ENCODE data around the gene SCUBE1. TPM values are rescaled to one million over a fixed set of nuclear protein-coding genes. Genes with fewer than 3 reads are reported as not detected.

The SCUBE1 gene
- polyA plus RNA-seq, 1 of the 3 experiments (the other 2 are of a cell fraction) = 0.56 TPM

- Histone ChIP-seq H3K4me3 (ENCODE audit: low read depth in 2 of 2, low read length in 1 of 2) (no peak overlapping the region), H3K9me3 (no peaks in the 10 kb centered on the region), H3F3A (replicated peaks; ENCODE audit: insufficient read depth) (no peaks in the 10 kb centered on the region), H3K79me2 (ENCODE audit: insufficient read depth) (no peaks in the 10 kb centered on the region), H4K20me1 (ENCODE audit: insufficient read depth) (no peaks in the 10 kb centered on the region), H3K9me2 (no peaks in the 10 kb centered on the region), H3K4me2 (no peak overlapping the region), H3K27ac (ENCODE audit: low read depth in 2 of 2, low read length in 1 of 2) (no peak overlapping the region), H3K27me3 (ENCODE audit: insufficient read depth) (no peaks in the 10 kb centered on the region), H3K4me1 (ENCODE audit: control insufficient read depth in 1 of 2, insufficient read depth in 2 of 2, low read depth in 1 of 2, low read length in 1 of 2) (peaks cover 0 to 5% of the 10 kb centered on the region in 2 experiments; a peak in 1 of 4 replicates), H2AFZ (ENCODE audit: low read depth) (no peak overlapping the region), H3K36me3 (replicated peaks in 1 of 2; ENCODE audit: control insufficient read depth in 1 of 2, insufficient read depth in 2 of 2, low read length in 1 of 2) (no peaks in the 10 kb centered on the region), H3K9ac (no peak overlapping the region)
- CTCF ChIA-PET = no interaction called here
- TF ChIP-seq GABPA (IDR thresholded peaks at IDR 0.05; ENCODE audit: low read depth) = no peak
- TF ChIP-seq, protein P1, sequence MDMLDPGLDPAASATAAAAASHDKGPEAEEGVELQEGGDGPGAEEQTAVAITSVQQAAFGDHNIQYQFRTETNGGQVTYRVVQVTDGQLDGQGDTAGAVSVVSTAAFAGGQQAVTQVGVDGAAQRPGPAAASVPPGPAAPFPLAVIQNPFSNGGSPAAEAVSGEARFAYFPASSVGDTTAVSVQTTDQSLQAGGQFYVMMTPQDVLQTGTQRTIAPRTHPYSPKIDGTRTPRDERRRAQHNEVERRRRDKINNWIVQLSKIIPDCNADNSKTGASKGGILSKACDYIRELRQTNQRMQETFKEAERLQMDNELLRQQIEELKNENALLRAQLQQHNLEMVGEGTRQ (IDR thresholded peaks at IDR 0.05; ENCODE audit: borderline replicate concordance, low read depth, low read length) = no peak
- TF ChIP-seq, protein P2, sequence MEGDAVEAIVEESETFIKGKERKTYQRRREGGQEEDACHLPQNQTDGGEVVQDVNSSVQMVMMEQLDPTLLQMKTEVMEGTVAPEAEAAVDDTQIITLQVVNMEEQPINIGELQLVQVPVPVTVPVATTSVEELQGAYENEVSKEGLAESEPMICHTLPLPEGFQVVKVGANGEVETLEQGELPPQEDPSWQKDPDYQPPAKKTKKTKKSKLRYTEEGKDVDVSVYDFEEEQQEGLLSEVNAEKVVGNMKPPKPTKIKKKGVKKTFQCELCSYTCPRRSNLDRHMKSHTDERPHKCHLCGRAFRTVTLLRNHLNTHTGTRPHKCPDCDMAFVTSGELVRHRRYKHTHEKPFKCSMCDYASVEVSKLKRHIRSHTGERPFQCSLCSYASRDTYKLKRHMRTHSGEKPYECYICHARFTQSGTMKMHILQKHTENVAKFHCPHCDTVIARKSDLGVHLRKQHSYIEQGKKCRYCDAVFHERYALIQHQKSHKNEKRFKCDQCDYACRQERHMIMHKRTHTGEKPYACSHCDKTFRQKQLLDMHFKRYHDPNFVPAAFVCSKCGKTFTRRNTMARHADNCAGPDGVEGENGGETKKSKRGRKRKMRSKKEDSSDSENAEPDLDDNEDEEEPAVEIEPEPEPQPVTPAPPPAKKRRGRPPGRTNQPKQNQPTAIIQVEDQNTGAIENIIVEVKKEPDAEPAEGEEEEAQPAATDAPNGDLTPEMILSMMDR (IDR thresholded peaks at IDR 0.05) = no peak
- TF ChIP-seq FOSL2 (IDR thresholded peaks at IDR 0.05; ENCODE audit: borderline replicate concordance, low read depth) = no peak
- no peak for TF ChIP-seq POLR2AphosphoS5 (IDR thresholded peaks at IDR 0.05; ENCODE audit: low read depth, low read length)
- TF ChIP-seq MAX (IDR thresholded peaks at IDR 0.05; ENCODE audit: low read depth) = no peak
- TF ChIP-seq JUND (IDR thresholded peaks at IDR 0.05) = no peak
- TF ChIP-seq MXI1 (IDR thresholded peaks at IDR 0.05; ENCODE audit: low read depth, low read length) = no peak
- no peak for TF ChIP-seq FOXJ3 (CRISPR knock-in tag; IDR thresholded peaks at IDR 0.05)
- TF ChIP-seq CHD2 (IDR thresholded peaks at IDR 0.05; ENCODE audit: low read length, partially characterized antibody) = no peak
- no peak for TF ChIP-seq YY1 (IDR thresholded peaks at IDR 0.05; ENCODE audit: low read depth)
- no peak for TF ChIP-seq SMC3 (IDR thresholded peaks at IDR 0.05; ENCODE audit: low read depth, low read length)
- TF ChIP-seq EZH2phosphoT487 (IDR thresholded peaks at IDR 0.05; ENCODE audit: borderline replicate concordance, low read depth) = no peak
- TF ChIP-seq RCOR1 (IDR thresholded peaks at IDR 0.05; ENCODE audit: low read length) = no peak
- TF ChIP-seq SIN3A (IDR thresholded peaks at IDR 0.05; ENCODE audit: borderline replicate concordance, low read depth, low read length) = no peak
- no peak for TF ChIP-seq ELF1 (IDR thresholded peaks at IDR 0.05)
- WGBS (ENCODE audit: low lambda C conversion rate) = 83% methylated on average over 16 of the region's 32 CpGs
- POLR2A ChIA-PET = no interaction called here
- no peak for DNase-seq
Measured at GRCh38 chr22:43217285-43218030, 125.7 kb downstream of the SCUBE1 start.

All from SK-N-SH (cell line).